Smooth muscle cell (in vitro differentiated cells): ENCODE results near the gene TM4SF1. TPM values are rescaled to one million over a fixed set of nuclear protein-coding genes. Genes with fewer than 3 reads are reported as not detected.
A peak's percentile ranks its signal among the peaks of the same experiment; 100 is the strongest.

Experiments used
- DNase-seq: peaks from one replicate; lab custom pipeline; 2025; ENCODE audit not compliant: unreplicated experiment; lab: John Stamatoyannopoulos, UW
- H2AFZ ChIP-seq: fragments of 200-600 bp; sonication (generic); 2 replicates; pipeline ENCODE4 v1.6.0; 2016; ENCODE audit warnings: antibody characterized with exemption, low read depth, mild to moderate bottlenecking
- H3F3A ChIP-seq: fragments of 200-600 bp; sonication (generic); 2 replicates; pipeline ENCODE4 v1.6.0; 2017; ENCODE audit warnings: antibody characterized with exemption, low read depth
- H3K27ac ChIP-seq: fragments of 200-600 bp; sonication (generic); 2 replicates; pipeline ENCODE4 v1.5.1; 2016; ENCODE audit warnings: low read depth, mild to moderate bottlenecking
- H3K27me3 ChIP-seq: fragments of 200-600 bp; sonication (generic); 2 replicates; pipeline ENCODE4 v1.6.1; 2016; ENCODE audit warnings: low read depth, mild to moderate bottlenecking
- H3K36me3 ChIP-seq: fragments of 200-600 bp; sonication (generic); 2 replicates; pipeline ENCODE4 v1.5.1; 2016; ENCODE audit warnings: low read depth
- H3K4me1 ChIP-seq: fragments of 200-600 bp; sonication (generic); 2 replicates; pipeline ENCODE4 v1.5.1; 2016; ENCODE audit warnings: low read depth
- H3K4me2 ChIP-seq: fragments of 200-600 bp; sonication (generic); 2 replicates; pipeline ENCODE4 v1.6.0; 2016; ENCODE audit warnings: mild to moderate bottlenecking
- H3K4me3 ChIP-seq: fragments of 200-600 bp; sonication (generic); 2 replicates; pipeline ENCODE4 v1.5.1; 2016; ENCODE audit warnings: mild to moderate bottlenecking
- H3K79me2 ChIP-seq: fragments of 200-600 bp; sonication (generic); 2 replicates; pipeline ENCODE4 v1.6.0; 2016; ENCODE audit warnings: low read depth, mild to moderate bottlenecking
- H3K9ac ChIP-seq: fragments of 200-600 bp; sonication (generic); 2 replicates; pipeline ENCODE4 v1.6.0; 2016; ENCODE audit warnings: low read depth
- H3K9me3 ChIP-seq: fragments of 200-600 bp; sonication (generic); replicated peaks from 2 replicates; pipeline ENCODE4 v1.5.1; 2016; ENCODE audit warnings: low read depth
- H4K20me1 ChIP-seq: fragments of 200-600 bp; sonication (generic); 2 replicates; pipeline ENCODE4 v1.6.0; 2016; ENCODE audit warnings: low read depth
- WGBS: methylation state at CpG from one replicate; pipeline ENCODE4 v1.1.7; 2016; ENCODE audit warnings: low lambda C conversion rate; 5-methylcytosine and 5-hydroxymethylcytosine counted together
- polyA plus RNA-seq: library from polyadenylated mRNA; unstranded; fragments of >200 nt; fragmentation: Nextera tagmentation; extraction: Ambion mirVana; gene quantifications from 2 replicates; pipeline ENCODE4 v1.2.1, GENCODE V29; 2016
- total RNA-seq: library from RNA; depleted of rRNA; stranded (reverse); fragments of >200 nt; gene quantifications from 2 replicates; pipeline ENCODE4 v1.2.3, GENCODE V29; 2014
- TF ChIP-seq, protein P1 (sequence below): fragments of 200-600 bp; sonication (generic); IDR thresholded peaks from 2 replicates; pipeline ENCODE4 v1.5.1; 2017; ENCODE audit warnings: borderline replicate concordance, mild to moderate bottlenecking, antibody characterized with exemption; ENCODE audit not compliant: insufficient read depth, poor library complexity, severe bottlenecking

Gene TM4SF1
- total and polyA plus RNA-seq, 2 experiments from 2014 or later: 37.5 to 134 TPM

GRCh38 chr3:149366031-149366430, 11.4 kb downstream of the TM4SF1 start:
- Histone ChIP-seq H3K79me2 (no peaks in the 10 kb centered on the region), H3K4me3 (no peak overlapping the region), H4K20me1 (no peaks in the 10 kb centered on the region), H3K27me3 (no peaks in the 10 kb centered on the region), H3F3A (peaks cover 3% of the 10 kb centered on the region), H3K27ac (peak overlapping the region; percentile 98), H2AFZ (no peak overlapping the region), H3K9me3 (no peaks in the 10 kb centered on the region), H3K4me1 (peaks cover 19% of the 10 kb centered on the region), H3K4me2 (no peak overlapping the region), H3K9ac (peak overlapping the region; percentile 85), H3K36me3 (no peaks in the 10 kb centered on the region)
- TF ChIP-seq, protein P1, sequence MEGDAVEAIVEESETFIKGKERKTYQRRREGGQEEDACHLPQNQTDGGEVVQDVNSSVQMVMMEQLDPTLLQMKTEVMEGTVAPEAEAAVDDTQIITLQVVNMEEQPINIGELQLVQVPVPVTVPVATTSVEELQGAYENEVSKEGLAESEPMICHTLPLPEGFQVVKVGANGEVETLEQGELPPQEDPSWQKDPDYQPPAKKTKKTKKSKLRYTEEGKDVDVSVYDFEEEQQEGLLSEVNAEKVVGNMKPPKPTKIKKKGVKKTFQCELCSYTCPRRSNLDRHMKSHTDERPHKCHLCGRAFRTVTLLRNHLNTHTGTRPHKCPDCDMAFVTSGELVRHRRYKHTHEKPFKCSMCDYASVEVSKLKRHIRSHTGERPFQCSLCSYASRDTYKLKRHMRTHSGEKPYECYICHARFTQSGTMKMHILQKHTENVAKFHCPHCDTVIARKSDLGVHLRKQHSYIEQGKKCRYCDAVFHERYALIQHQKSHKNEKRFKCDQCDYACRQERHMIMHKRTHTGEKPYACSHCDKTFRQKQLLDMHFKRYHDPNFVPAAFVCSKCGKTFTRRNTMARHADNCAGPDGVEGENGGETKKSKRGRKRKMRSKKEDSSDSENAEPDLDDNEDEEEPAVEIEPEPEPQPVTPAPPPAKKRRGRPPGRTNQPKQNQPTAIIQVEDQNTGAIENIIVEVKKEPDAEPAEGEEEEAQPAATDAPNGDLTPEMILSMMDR: no peak
- WGBS: 90% methylated on average over 2 of the region's 2 CpGs
- no peak for DNase-seq

GRCh38 chr3:149364624-149365023, 12.8 kb downstream of the TM4SF1 start:
- H3K27me3 ChIP-seq: no peaks in the 10 kb centered on the region
- no peaks in the 10 kb centered on the region for H3K79me2 ChIP-seq
- no peaks in the 10 kb centered on the region for H3K36me3 ChIP-seq
- H3K27ac ChIP-seq: no peak overlapping the region
- WGBS: 92% methylated on average over 2 of the region's 2 CpGs
- no peak overlapping the region for H2AFZ ChIP-seq
- no peaks in the 10 kb centered on the region for H3F3A ChIP-seq
- H3K9ac ChIP-seq: no peak overlapping the region
- no peaks in the 10 kb centered on the region for H4K20me1 ChIP-seq
- TF ChIP-seq, protein P1: no peak
- H3K4me3 ChIP-seq: no peak overlapping the region
- H3K4me2 ChIP-seq: no peak overlapping the region
- peaks cover 6% of the 10 kb centered on the region for H3K4me1 ChIP-seq
- no peak for DNase-seq
- H3K9me3 ChIP-seq: no peaks in the 10 kb centered on the region

DNA sequence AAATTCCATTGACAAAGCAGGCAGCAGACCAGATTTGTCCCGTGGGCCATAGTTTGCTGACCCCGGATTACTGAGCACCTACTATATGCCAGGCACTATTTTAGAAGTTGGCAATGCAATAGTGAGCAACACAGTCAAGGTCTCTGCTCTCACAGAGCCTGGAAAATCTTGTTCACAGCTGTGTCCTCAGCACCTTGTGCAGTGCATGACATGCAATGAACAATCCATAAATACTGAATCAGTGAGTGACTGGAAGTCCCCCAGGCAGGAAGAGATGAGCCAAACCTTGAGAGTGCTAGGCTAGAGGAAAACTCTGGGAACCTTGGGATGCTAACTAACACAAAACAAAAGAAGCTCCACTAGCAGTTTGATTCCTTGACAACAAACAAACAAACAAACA, 14.4 kb downstream of the TM4SF1 start:
- Histone ChIP-seq H3K4me3 (no peak overlapping the region), H4K20me1 (no peaks in the 10 kb centered on the region), H2AFZ (no peak overlapping the region), H3K79me2 (no peaks in the 10 kb centered on the region), H3K27ac (peak overlapping the region; percentile 49), H3K4me1 (no peaks in the 10 kb centered on the region), H3K36me3 (no peaks in the 10 kb centered on the region), H3K4me2 (no peak overlapping the region), H3K9ac (no peak overlapping the region), H3F3A (no peaks in the 10 kb centered on the region), H3K9me3 (no peaks in the 10 kb centered on the region), H3K27me3 (no peaks in the 10 kb centered on the region)
- DNase-seq: no peak
- 73% methylated on average over 2 of the region's 2 CpGs for WGBS
- TF ChIP-seq, protein P1: no peak

- DNase-seq: no peak
- 65% methylated on average over 5 of the region's 5 CpGs for WGBS
- no peaks in the 10 kb centered on the region for H3K79me2 ChIP-seq
- no peaks in the 10 kb centered on the region for H3K9me3 ChIP-seq
- peak overlapping the region; percentile 49 for H3K27ac ChIP-seq
- H3F3A ChIP-seq: no peaks in the 10 kb centered on the region
- H3K27me3 ChIP-seq: no peaks in the 10 kb centered on the region
- H3K36me3 ChIP-seq: no peaks in the 10 kb centered on the region
- TF ChIP-seq, protein P1: no peak
- no peak overlapping the region for H3K9ac ChIP-seq
- no peak overlapping the region for H3K4me2 ChIP-seq
- H3K4me1 ChIP-seq: no peaks in the 10 kb centered on the region
- H3K4me3 ChIP-seq: no peak overlapping the region
- peak overlapping the region; percentile 62 for H2AFZ ChIP-seq
- no peaks in the 10 kb centered on the region for H4K20me1 ChIP-seq
Observed at GRCh38 chr3:149362366-149362765, 15.1 kb downstream of the TM4SF1 start.
